ENCODE measurements around the gene PRKACA. TPM values are rescaled to one million over a fixed set of nuclear protein-coding genes. Genes with fewer than 3 reads are reported as not detected.

PRKACA gene
- total RNA-seq, 1 donor from 2014 or later = 88.1 TPM

DNA sequence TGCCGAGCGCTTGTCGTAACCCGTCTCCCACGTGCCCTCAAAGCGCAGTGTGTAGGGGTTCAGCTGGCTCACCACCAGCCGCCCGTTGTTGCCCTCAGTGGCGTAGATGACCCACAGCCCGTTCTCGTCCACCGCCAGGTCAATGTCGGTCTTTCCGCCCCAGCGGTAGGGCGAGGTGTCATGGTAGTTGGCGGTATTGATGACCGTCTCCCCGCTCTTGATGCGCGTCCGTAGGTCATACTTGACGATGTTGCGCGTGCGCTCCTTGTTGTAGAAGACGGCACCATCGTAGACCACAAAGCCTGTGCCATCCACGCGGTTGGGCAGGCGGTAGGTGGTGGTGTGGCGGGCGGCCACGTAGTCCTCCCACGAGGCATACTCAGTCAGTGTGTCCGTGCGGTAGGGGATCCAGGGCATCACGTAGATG, 45.3 kb upstream of the PRKACA start:
- Mint-ChIP-seq H3K27ac (no peak overlapping the region), H3K4me3 (no peak overlapping the region), H3K36me3 (peaks cover 3% of the 10 kb centered on the region), H3K27me3 (no peaks in the 10 kb centered on the region), H3K4me1 (ENCODE audit: unreplicated experiment) (peaks cover 9% of the 10 kb centered on the region), H3K9me3 (no peaks in the 10 kb centered on the region)
- TF ChIP-seq, protein P1, sequence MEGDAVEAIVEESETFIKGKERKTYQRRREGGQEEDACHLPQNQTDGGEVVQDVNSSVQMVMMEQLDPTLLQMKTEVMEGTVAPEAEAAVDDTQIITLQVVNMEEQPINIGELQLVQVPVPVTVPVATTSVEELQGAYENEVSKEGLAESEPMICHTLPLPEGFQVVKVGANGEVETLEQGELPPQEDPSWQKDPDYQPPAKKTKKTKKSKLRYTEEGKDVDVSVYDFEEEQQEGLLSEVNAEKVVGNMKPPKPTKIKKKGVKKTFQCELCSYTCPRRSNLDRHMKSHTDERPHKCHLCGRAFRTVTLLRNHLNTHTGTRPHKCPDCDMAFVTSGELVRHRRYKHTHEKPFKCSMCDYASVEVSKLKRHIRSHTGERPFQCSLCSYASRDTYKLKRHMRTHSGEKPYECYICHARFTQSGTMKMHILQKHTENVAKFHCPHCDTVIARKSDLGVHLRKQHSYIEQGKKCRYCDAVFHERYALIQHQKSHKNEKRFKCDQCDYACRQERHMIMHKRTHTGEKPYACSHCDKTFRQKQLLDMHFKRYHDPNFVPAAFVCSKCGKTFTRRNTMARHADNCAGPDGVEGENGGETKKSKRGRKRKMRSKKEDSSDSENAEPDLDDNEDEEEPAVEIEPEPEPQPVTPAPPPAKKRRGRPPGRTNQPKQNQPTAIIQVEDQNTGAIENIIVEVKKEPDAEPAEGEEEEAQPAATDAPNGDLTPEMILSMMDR (conservative IDR thresholded peaks at IDR 0.05) = no peak
- no peak for DNase-seq (ENCODE audit: extremely low spot score, unreplicated experiment)

- Mint-ChIP-seq H3K4me3 (no peak overlapping the region), H3K4me1 (ENCODE audit: unreplicated experiment) (peaks cover 2% of the 10 kb centered on the region), H3K9me3 (no peaks in the 10 kb centered on the region), H3K36me3 (peaks cover 3% of the 10 kb centered on the region), H3K27ac (no peak overlapping the region), H3K27me3 (no peaks in the 10 kb centered on the region)
- TF ChIP-seq, protein P1 (conservative IDR thresholded peaks at IDR 0.05) = no peak
- DNase-seq (ENCODE audit: extremely low spot score, unreplicated experiment) = no peak
Measured at GRCh38 chr19:14161305-14161704, 43.7 kb upstream of the PRKACA start.

- no peaks in the 10 kb centered on the region for H3K4me1 Mint-ChIP-seq (ENCODE audit: unreplicated experiment)
- no peak overlapping the region for H3K4me3 Mint-ChIP-seq
- H3K27me3 Mint-ChIP-seq = no peaks in the 10 kb centered on the region
- TF ChIP-seq, protein P1 (conservative IDR thresholded peaks at IDR 0.05) = no peak
- no peak for DNase-seq (ENCODE audit: extremely low spot score, unreplicated experiment)
- peaks cover 3% of the 10 kb centered on the region for H3K36me3 Mint-ChIP-seq
- H3K27ac Mint-ChIP-seq = no peak overlapping the region
- no peaks in the 10 kb centered on the region for H3K9me3 Mint-ChIP-seq
Measured at GRCh38 chr19:14160017-14160703, 42.6 kb upstream of the PRKACA start.

GRCh38 chr19:14159059-14159458, 41.5 kb upstream of the PRKACA start:
- TF ChIP-seq, protein P1 (conservative IDR thresholded peaks at IDR 0.05) = no peak
- Mint-ChIP-seq H3K27me3 (no peaks in the 10 kb centered on the region), H3K36me3 (peaks cover 6% of the 10 kb centered on the region), H3K9me3 (no peaks in the 10 kb centered on the region), H3K4me1 (ENCODE audit: unreplicated experiment) (no peaks in the 10 kb centered on the region), H3K27ac (no peak overlapping the region), H3K4me3 (no peak overlapping the region)
- no peak for DNase-seq (ENCODE audit: extremely low spot score, unreplicated experiment)

- peaks cover 6% of the 10 kb centered on the region for H3K36me3 Mint-ChIP-seq
- H3K9me3 Mint-ChIP-seq = no peaks in the 10 kb centered on the region
- H3K27me3 Mint-ChIP-seq = no peaks in the 10 kb centered on the region
- H3K4me3 Mint-ChIP-seq = no peak overlapping the region
- no peaks in the 10 kb centered on the region for H3K4me1 Mint-ChIP-seq (ENCODE audit: unreplicated experiment)
- DNase-seq (ENCODE audit: extremely low spot score, unreplicated experiment) = no peak
- H3K27ac Mint-ChIP-seq = no peak overlapping the region
- TF ChIP-seq, protein P1 (conservative IDR thresholded peaks at IDR 0.05) = no peak
Measured at GRCh38 chr19:14158276-14159023, 40.9 kb upstream of the PRKACA start.
